ENCODE data around the gene TTC7B.

- no peak for TF ChIP-seq POLR2A (IDR thresholded peaks at IDR 0.05; ENCODE audit: borderline replicate concordance, extremely low read depth, insufficient read depth, insufficient read length)
- TF ChIP-seq, protein P1, sequence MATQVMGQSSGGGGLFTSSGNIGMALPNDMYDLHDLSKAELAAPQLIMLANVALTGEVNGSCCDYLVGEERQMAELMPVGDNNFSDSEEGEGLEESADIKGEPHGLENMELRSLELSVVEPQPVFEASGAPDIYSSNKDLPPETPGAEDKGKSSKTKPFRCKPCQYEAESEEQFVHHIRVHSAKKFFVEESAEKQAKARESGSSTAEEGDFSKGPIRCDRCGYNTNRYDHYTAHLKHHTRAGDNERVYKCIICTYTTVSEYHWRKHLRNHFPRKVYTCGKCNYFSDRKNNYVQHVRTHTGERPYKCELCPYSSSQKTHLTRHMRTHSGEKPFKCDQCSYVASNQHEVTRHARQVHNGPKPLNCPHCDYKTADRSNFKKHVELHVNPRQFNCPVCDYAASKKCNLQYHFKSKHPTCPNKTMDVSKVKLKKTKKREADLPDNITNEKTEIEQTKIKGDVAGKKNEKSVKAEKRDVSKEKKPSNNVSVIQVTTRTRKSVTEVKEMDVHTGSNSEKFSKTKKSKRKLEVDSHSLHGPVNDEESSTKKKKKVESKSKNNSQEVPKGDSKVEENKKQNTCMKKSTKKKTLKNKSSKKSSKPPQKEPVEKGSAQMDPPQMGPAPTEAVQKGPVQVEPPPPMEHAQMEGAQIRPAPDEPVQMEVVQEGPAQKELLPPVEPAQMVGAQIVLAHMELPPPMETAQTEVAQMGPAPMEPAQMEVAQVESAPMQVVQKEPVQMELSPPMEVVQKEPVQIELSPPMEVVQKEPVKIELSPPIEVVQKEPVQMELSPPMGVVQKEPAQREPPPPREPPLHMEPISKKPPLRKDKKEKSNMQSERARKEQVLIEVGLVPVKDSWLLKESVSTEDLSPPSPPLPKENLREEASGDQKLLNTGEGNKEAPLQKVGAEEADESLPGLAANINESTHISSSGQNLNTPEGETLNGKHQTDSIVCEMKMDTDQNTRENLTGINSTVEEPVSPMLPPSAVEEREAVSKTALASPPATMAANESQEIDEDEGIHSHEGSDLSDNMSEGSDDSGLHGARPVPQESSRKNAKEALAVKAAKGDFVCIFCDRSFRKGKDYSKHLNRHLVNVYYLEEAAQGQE (IDR thresholded peaks at IDR 0.05; ENCODE audit: low read depth): no peak
- TF ChIP-seq CTCF (IDR thresholded peaks at IDR 0.05 in 2 of 3, conservative IDR thresholded peaks at IDR 0.05 in 1 of 3; ENCODE audit: borderline replicate concordance in 1 of 3, insufficient read depth in 1 of 3, low read depth in 2 of 3, low read length in 2 of 3): no peak
- TF ChIP-seq RAD21 (IDR thresholded peaks at IDR 0.05; ENCODE audit: low read depth): no peak
- no peak for TF ChIP-seq EZH2phosphoT487 (IDR thresholded peaks at IDR 0.05; ENCODE audit: borderline replicate concordance)
- TF ChIP-seq EZH2 (IDR thresholded peaks at IDR 0.05): no peak
- TF ChIP-seq POLR2AphosphoS5 (IDR thresholded peaks at IDR 0.05; ENCODE audit: low read depth, low read length): no peak
- TF ChIP-seq YY1 (IDR thresholded peaks at IDR 0.05; ENCODE audit: extremely low read depth, insufficient replicate concordance, low read depth, low read length): no peak
- TF ChIP-seq, protein P2, sequence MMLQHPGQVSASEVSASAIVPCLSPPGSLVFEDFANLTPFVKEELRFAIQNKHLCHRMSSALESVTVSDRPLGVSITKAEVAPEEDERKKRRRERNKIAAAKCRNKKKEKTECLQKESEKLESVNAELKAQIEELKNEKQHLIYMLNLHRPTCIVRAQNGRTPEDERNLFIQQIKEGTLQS (IDR thresholded peaks at IDR 0.05): no peak
- TF ChIP-seq ZNF274 (IDR thresholded peaks at IDR 0.05; ENCODE audit: low read depth, low read length): no peak
- no peak for TF ChIP-seq EGR1 (IDR thresholded peaks at IDR 0.05; ENCODE audit: low read depth)
These were observed 207.9 kb downstream of the TTC7B start for GRCh38 chr14:90608281-90608680.
